Trophoblast cell (in vitro differentiated cells and primary cell): ENCODE measurements around the gene VTI1A.

Experiments used
- DNase-seq, 2 donors: peaks; one replicate each; pipeline ENCODE4 v3.0.0-alpha.2; 2016
- H2AFZ ChIP-seq: 2 replicates; pipeline ENCODE4 v1.6.1; 2013; ENCODE audit warnings: low read length, moderate library complexity, mild to moderate bottlenecking; ENCODE audit not compliant: insufficient read depth, poor library complexity
- H2AK5ac ChIP-seq: 2 replicates; pipeline ENCODE4 v1.6.1; 2013; ENCODE audit warnings: mild to moderate bottlenecking, low read length
- H2BK120ac ChIP-seq: 2 replicates; pipeline ENCODE4 v1.6.1; 2013; ENCODE audit warnings: low read length, mild to moderate bottlenecking, moderate library complexity; ENCODE audit not compliant: insufficient read depth, poor library complexity
- H2BK12ac ChIP-seq: 2 replicates; pipeline ENCODE4 v1.6.1; 2013; ENCODE audit warnings: mild to moderate bottlenecking, low read length, moderate library complexity
- H2BK5ac ChIP-seq: 2 replicates; pipeline ENCODE4 v1.6.1; 2013; ENCODE audit warnings: low read length, low read depth, moderate library complexity, mild to moderate bottlenecking; ENCODE audit not compliant: poor library complexity
- H3K14ac ChIP-seq: 2 replicates; pipeline ENCODE4 v1.6.1; 2013; ENCODE audit warnings: mild to moderate bottlenecking, low read length
- H3K18ac ChIP-seq: 2 replicates; pipeline ENCODE4 v1.6.1; 2013; ENCODE audit warnings: mild to moderate bottlenecking, low read length
- H3K23ac ChIP-seq: 2 replicates; pipeline ENCODE4 v1.6.1; 2013; ENCODE audit warnings: low read length
- H3K27ac ChIP-seq: 2 replicates; pipeline ENCODE4 v1.5.1; 2013; ENCODE audit warnings: low read depth, mild to moderate bottlenecking, inconsistent platforms, low read length, moderate library complexity
- H3K27me3 ChIP-seq: 2 replicates; pipeline ENCODE4 v1.6.1; 2013; ENCODE audit warnings: inconsistent platforms, mild to moderate bottlenecking, low read length, moderate library complexity; ENCODE audit not compliant: insufficient read depth
- H3K36me3 ChIP-seq, 2 experiments: 1 replicate in 1 of 2; 2 replicates in 1 of 2; pipeline ENCODE4 v1.6.1; 2013; ENCODE audit warnings: low read length in 2 of 2, mild to moderate bottlenecking in 2 of 2, moderate library complexity in 1 of 2; ENCODE audit not compliant: insufficient read depth in 2 of 2, control insufficient read depth in 1 of 2
- H3K4ac ChIP-seq: 2 replicates; pipeline ENCODE4 v1.6.1; 2013; ENCODE audit warnings: low read depth, mild to moderate bottlenecking, low read length, moderate library complexity
- H3K4me1 ChIP-seq, 2 experiments: 1 replicate in 1 of 2; 2 replicates in 1 of 2; pipeline ENCODE4 v1.6.1; 2013; ENCODE audit warnings: low read length in 2 of 2, mild to moderate bottlenecking in 2 of 2, moderate library complexity in 1 of 2; ENCODE audit not compliant: insufficient read depth in 2 of 2, control insufficient read depth in 1 of 2
- H3K4me2 ChIP-seq: 2 replicates; pipeline ENCODE4 v1.6.1; 2013; ENCODE audit warnings: inconsistent platforms, mild to moderate bottlenecking, low read length, moderate library complexity
- H3K4me3 ChIP-seq: 2 replicates; pipeline ENCODE4 v1.5.1; 2013; ENCODE audit warnings: mild to moderate bottlenecking, low read depth, low read length, inconsistent platforms
- H3K79me1 ChIP-seq: one replicate; pipeline ENCODE4 v1.6.1; 2013; ENCODE audit warnings: low read length
- H3K79me2 ChIP-seq: 2 replicates; pipeline ENCODE4 v1.6.1; 2013; ENCODE audit warnings: low read length, mild to moderate bottlenecking; ENCODE audit not compliant: control insufficient read depth, insufficient read depth, poor library complexity
- H3K9ac ChIP-seq: 2 replicates; pipeline ENCODE4 v1.6.1; 2013; ENCODE audit warnings: mild to moderate bottlenecking, low read length
- H3K9me3 ChIP-seq: 2 replicates; pipeline ENCODE4 v1.6.1; 2013; ENCODE audit warnings: low read depth, mild to moderate bottlenecking, control low read depth, inconsistent platforms, low read length; ENCODE audit not compliant: insufficient read depth
- H4K12ac ChIP-seq: 2 replicates; pipeline ENCODE4 v1.6.1; 2013; ENCODE audit warnings: low read depth, mild to moderate bottlenecking, low read length, moderate library complexity
- H4K8ac ChIP-seq: 2 replicates; pipeline ENCODE4 v1.6.1; 2013; ENCODE audit warnings: low read depth, mild to moderate bottlenecking, low read length, moderate library complexity
- H4K91ac ChIP-seq: one replicate; pipeline ENCODE4 v1.6.1; 2013; ENCODE audit warnings: low read depth, mild to moderate bottlenecking, low read length, moderate library complexity
- WGBS: extraction: QIAGEN DNeasy Blood & Tissue Kit; methylation state at CpG from one replicate; pipeline ENCODE4 v1.1.7; 2013; ENCODE audit warnings: missing lambda C conversion rate; ENCODE audit not compliant: insufficient read length, insufficient coverage; ENCODE audit errors: extremely low coverage; 5-methylcytosine and 5-hydroxymethylcytosine counted together

The VTI1A gene

DNA sequence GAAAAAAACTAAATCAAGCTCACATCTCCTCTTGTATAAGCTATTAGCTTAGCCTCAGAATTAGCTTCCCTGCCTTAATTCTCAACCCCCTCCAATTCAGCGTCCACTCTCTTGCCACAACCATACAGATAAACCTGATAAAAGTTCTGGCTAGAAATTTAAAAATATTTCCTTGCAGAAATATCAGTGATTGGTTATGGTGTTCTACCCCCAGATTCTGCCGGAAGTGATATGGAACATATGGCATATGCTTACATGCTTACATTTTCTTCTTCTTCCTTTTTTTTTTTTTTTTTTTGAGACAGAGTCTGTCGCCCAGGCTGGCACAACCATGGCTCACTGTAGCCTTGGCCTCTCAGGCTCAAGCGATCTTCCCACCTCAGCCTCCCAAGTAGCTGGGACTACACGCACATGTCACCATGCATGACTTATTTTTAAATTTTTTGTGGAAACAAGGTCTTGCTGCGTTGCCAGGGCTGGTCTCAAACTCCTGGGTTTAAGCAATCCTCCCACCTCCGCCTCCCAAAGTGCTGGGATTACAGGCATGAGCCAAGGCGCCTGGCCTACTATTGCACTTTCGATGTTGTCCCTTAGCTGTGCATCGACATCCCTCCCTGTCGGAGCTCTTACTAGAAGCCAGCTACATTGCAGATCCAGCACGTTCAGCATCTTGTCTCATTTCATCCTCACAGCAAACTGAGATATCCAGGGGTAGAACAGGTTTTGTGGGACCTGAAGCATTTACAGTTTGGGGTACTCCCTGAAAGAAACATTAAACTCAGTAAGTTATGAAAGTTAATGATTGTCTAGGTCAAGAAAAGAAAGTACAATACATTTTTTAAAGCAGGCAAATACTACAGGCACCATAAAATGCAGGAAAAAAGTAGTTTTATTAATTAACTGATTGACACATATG lies 297.4 kb downstream of the VTI1A start:
- no peak overlapping the region for H3K27ac ChIP-seq
- no peaks in the 10 kb centered on the region for H3K27me3 ChIP-seq
- WGBS: no CpG with 5 or more reads among the region's 12 CpGs
- no peak overlapping the region for H4K91ac ChIP-seq
- no peak overlapping the region for H3K9ac ChIP-seq
- no peak overlapping the region for H3K4me2 ChIP-seq
- H3K18ac ChIP-seq: no peak overlapping the region
- H3K23ac ChIP-seq: no peak overlapping the region
- no peaks in the 10 kb centered on the region for H3K9me3 ChIP-seq
- no peak overlapping the region for H2BK12ac ChIP-seq
- no peak overlapping the region for H2AFZ ChIP-seq
- H2BK5ac ChIP-seq: no peak overlapping the region
- H3K4me1 ChIP-seq: peaks cover 3 to 4% of the 10 kb centered on the region in 2 experiments
- H2BK120ac ChIP-seq: no peak overlapping the region
- H3K4ac ChIP-seq: no peak overlapping the region
- H3K14ac ChIP-seq: no peak overlapping the region
- no peak overlapping the region for H3K4me3 ChIP-seq
- H2AK5ac ChIP-seq: no peak overlapping the region
- no peak overlapping the region for H4K8ac ChIP-seq
- DNase-seq: no peak
- no peaks in the 10 kb centered on the region for H3K79me2 ChIP-seq
- peaks cover 2% of the 10 kb centered on the region for H3K79me1 ChIP-seq
- no peaks in the 10 kb centered on the region for H3K36me3 ChIP-seq
- H4K12ac ChIP-seq: no peak overlapping the region

DNA sequence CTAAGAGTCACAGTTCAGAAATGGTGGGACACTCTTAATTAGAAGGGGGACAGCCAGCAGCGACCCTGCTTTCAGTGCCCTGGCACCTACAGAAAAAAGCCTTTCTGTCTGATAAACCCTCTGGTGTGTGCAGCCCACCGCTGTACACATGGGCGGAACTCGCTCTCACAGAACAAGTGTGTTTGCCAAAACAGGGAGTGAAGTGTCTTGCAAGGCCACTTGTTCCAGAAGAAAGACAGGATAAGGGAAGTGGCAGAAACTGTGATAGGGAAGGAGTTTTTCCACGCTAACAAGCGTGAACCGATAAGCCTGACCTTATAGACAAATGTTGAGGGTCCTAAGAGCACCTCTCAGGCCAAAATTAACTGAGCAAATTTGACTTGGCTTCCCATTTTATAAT lies 299.3 kb downstream of the VTI1A start:
- H3K14ac ChIP-seq: no peak overlapping the region
- H2BK120ac ChIP-seq: no peak overlapping the region
- H4K12ac ChIP-seq: no peak overlapping the region
- peaks cover 2% of the 10 kb centered on the region for H3K79me1 ChIP-seq
- no peak overlapping the region for H3K23ac ChIP-seq
- H3K36me3 ChIP-seq: no peaks in the 10 kb centered on the region
- no peak overlapping the region for H4K91ac ChIP-seq
- no peak overlapping the region for H3K4ac ChIP-seq
- no peaks in the 10 kb centered on the region for H3K79me2 ChIP-seq
- H3K4me3 ChIP-seq: no peak overlapping the region
- no peak overlapping the region for H3K27ac ChIP-seq
- no peak for DNase-seq
- H2BK12ac ChIP-seq: no peak overlapping the region
- no peak overlapping the region for H3K4me2 ChIP-seq
- H4K8ac ChIP-seq: no peak overlapping the region
- H3K27me3 ChIP-seq: no peaks in the 10 kb centered on the region
- no peak overlapping the region for H2BK5ac ChIP-seq
- H2AK5ac ChIP-seq: no peak overlapping the region
- H3K9me3 ChIP-seq: no peaks in the 10 kb centered on the region
- H3K4me1 ChIP-seq: no peaks in the 10 kb centered on the region
- H3K9ac ChIP-seq: peak overlapping the region; percentile 36
- WGBS: no CpG with 5 or more reads among the region's 7 CpGs
- no peak overlapping the region for H2AFZ ChIP-seq
- no peak overlapping the region for H3K18ac ChIP-seq

DNA sequence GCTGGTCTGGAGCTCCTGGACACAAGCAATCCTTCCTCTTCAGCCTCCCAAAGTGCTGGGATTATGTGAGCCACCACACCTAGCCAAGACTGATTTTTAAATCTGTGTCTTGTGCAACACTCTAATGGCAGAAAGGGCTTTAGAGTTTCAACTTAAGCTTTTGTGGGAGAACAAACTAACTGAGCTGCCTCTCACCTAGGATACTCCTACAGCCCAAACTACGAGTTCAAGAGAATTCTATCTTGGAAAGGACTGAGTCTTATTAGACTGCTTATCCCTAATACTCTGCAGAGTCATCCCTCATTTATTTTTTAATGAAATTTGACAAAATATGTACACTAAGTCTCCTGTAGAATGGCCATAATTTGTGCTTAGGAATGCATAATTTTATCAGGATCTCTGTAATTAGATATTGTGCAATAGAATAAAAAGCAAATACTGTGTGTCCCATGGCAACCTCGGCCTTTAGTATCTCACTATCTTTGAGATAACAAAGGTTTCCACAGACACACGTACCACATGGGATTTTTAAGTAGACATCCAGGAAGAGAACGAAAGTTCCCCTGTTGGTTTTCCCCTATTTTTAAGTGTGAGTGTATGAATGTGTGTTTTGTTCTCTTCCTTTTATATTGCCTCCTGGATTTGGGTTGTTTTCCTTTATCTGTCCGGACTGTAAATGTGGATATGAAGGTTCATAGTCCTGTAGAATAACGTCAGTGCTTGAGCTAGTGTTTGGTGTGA lies 303.6 kb downstream of the VTI1A start:
- Histone ChIP-seq H3K9ac (no peak overlapping the region), H3K4ac (no peak overlapping the region), H3K79me2 (no peaks in the 10 kb centered on the region), H3K9me3 (no peaks in the 10 kb centered on the region), H3K36me3 (no peaks in the 10 kb centered on the region), H3K27me3 (no peaks in the 10 kb centered on the region), H3K4me2 (no peak overlapping the region), H2AK5ac (no peak overlapping the region), H3K79me1 (peaks cover 14% of the 10 kb centered on the region), H3K18ac (no peak overlapping the region), H2BK5ac (no peak overlapping the region), H4K8ac (no peak overlapping the region), H4K91ac (peak overlapping the region; percentile 43), H3K27ac (no peak overlapping the region), H3K14ac (no peak overlapping the region), H3K4me3 (no peak overlapping the region), H4K12ac (no peak overlapping the region), H2BK12ac (no peak overlapping the region), H2BK120ac (no peak overlapping the region), H3K23ac (no peak overlapping the region), H3K4me1 (peaks cover 11 to 13% of the 10 kb centered on the region in 2 experiments), H2AFZ (no peak overlapping the region)
- peak in 1 of 2 donors; percentile 91 for DNase-seq
- WGBS: no CpG with 5 or more reads among the region's 6 CpGs

DNA sequence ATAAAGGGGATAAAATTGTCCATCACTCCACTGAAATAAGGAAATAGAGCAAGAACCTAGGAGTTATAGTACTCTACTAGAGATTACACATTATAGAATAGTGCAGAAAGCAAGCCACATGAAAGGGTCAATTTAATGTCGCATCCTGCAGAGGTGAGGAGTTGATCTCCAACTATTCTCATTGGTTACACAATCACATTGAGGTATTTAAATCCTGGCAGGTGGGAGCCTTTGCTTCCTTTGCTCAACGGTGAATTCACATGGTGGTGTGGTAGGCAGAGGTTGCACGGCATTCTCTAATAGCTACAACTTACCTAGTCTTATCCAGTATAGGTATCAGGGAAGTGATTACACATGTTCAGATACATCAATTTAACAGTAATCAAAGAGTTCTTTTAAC lies 304.6 kb downstream of the VTI1A start:
- Histone ChIP-seq H3K4ac (no peak overlapping the region), H3K4me3 (no peak overlapping the region), H3K9me3 (no peaks in the 10 kb centered on the region), H3K18ac (no peak overlapping the region), H3K79me2 (no peaks in the 10 kb centered on the region), H3K27me3 (no peaks in the 10 kb centered on the region), H4K12ac (no peak overlapping the region), H3K4me2 (no peak overlapping the region), H2AK5ac (no peak overlapping the region), H3K4me1 (peaks cover 14 to 19% of the 10 kb centered on the region in 2 experiments), H3K27ac (no peak overlapping the region), H2BK5ac (no peak overlapping the region), H4K8ac (no peak overlapping the region), H3K79me1 (peaks cover 17% of the 10 kb centered on the region), H3K14ac (no peak overlapping the region), H3K36me3 (no peaks in the 10 kb centered on the region), H2BK120ac (no peak overlapping the region), H2AFZ (no peak overlapping the region), H2BK12ac (no peak overlapping the region), H3K9ac (no peak overlapping the region), H3K23ac (no peak overlapping the region), H4K91ac (peak overlapping the region; percentile 28)
- peak in 1 of 2 donors; percentile 56 for DNase-seq
- WGBS: no CpG with 5 or more reads among the region's 3 CpGs
